RPMI8226 (cell line): ENCODE results near the gene KRT7.
"Not testable (repeated sequence)": the region's sequence is repeated elsewhere in the genome, so short reads cannot be mapped to it uniquely, and the experiment has no call there.

Source experiments
- DNase-seq: peaks from one replicate; pipeline ENCODE4 v3.0.0-alpha.2; 2015

Gene KRT7

DNA sequence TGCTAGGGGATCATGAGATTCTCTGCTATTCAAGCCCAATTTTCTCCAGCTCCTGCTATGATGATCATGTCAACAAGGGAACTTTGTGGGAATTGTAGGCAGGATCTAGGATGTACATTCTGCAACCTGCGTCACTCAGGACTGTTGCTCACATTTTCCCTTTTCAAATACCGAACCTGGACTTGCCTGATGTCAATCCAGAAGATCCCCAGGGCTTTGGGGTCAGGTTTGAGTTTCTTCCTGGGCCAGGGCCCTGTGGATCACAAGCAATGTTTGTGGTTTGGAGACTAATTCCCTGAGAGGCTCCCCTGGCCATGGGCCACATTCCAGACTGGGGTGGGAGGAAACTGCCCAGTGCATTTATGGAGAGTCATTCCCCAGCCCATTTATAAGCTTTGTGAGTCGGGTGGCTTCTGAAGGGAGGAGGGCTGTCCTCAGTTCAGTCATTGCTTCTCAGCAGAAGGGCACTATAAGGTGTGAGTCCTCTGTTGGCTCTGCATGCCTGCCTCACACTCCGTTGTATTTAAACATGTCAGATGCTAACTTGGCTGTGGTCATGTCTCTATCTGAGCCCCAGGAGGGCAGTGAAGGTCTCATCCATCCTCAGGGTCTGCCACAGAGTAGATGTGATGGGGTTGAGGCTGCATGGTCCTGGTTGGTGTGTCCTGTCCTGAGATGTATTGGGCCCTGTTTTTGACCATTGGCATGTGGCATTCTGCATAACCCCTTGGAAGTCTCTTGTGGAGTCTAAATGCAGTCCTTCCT is 47.9 kb downstream of the KRT7 start:
- DNase-seq = no peak

GRCh38 chr12:52284562-52285171 is 51.6 kb downstream of the KRT7 start:
- DNase-seq = no peak

DNA sequence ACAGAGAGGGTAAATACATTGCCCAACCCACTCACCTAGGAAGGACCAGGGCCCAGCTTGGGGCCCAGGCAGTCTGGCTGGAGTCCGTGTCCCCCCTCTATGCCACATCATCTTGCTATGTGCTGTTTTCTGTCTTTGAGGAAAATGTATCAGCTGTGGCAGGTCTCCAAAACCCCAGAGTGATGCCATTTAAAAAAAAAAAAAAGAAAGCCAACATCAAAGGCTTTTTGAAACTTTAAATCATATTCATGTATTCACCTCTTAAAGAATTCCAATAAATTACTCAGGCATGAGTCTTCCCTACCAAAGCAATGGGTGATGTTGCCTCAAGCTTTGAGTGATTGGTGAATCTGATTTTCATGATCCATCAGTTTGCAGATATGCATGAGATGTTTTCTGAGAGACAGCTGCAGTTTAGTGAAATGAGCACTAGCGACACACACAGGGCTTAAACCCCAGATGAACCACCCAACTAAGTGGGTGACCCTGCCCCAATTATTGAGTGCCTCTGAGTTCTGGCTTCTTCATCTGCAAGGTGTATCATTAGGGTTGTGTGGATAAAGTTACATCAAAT is 52.2 kb downstream of the KRT7 start:
- DNase-seq = no peak

DNA sequence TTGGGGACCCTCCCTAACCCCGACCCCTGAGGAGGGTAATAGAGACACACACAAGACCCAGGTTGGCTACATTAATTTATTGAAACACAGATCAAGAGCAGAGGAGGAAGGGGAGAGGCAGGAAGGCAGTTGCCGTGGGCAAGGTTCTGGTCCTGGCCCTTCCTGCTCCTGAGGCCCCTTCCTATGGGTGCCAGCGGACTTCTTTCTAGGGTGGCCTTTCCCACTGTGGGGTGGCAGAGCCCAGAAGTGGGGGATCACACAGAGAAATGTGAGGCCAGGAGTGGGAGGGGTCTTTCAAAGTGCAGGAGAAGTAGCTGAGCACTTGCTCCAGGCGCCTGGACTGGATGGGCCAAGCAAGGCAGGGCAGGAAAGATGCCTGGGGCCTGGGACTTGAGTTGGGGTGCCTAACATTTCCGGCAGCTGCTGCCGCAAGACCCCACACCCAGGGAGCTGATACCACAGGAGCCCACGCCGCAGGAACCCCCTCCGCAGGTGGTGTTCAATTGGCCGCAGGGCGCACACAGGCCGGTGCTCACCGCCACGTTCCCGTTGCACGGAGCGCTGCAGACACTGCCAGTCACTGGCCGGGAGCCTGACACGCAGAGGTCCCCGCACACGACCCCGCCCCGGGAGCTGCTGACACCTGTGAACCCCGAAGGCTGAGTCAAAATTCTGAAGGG is 52.9 kb downstream of the KRT7 start:
- no peak for DNase-seq

- not testable (repeated sequence) for DNase-seq
These were observed 54.1 kb downstream of the KRT7 start for GRCh38 chr12:52286857-52287785.

GRCh38 chr12:52287816-52288805 is 55.1 kb downstream of the KRT7 start:
- not testable (repeated sequence) for DNase-seq

GRCh38 chr12:52290483-52291134 is 57.6 kb downstream of the KRT7 start:
- not testable (repeated sequence) for DNase-seq

DNA sequence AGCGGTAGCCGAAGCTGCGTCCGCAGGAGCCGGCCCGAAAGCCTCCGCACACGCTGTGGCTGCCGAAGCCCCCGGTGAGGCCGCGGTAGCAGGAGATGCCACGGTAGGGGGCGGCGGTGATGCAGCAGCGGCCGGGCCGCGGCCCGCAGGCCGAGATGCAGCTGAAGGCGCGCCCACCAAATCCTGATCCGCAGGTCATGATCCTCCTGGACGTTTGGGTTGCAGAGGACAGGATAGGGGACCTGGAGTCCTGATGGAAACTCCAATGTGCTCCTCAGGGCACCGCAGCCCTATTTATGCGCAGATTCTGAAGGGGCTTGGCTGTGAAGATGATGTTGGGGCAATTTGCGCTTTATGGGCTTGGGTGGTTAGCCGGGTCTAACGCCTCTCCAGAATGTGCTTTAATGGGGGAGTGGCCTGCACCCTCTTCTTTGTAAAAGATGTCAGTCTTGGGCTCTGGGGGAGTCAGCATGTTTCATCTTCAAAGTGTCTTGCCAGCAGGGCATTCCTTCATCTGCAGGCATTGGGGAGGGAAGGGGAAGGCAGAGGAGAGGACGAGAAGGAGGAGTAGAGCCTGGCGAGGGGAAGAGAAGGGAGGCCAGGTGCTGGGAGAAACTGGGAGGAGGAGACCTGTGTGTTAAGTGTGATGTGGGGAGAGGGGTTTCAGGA is 58.4 kb downstream of the KRT7 start, which contains the start of gene KRT81:
KRT81 (minus strand) TSS at position 268 of the 669 bp plus-strand sequence; CDS start at position 199, 69 bp downstream.
- DNase-seq = no peak

GRCh38 chr12:52293926-52294325 is 60.9 kb downstream of the KRT7 start:
- peak; percentile 48 for DNase-seq

GRCh38 chr12:52294803-52295202 is 61.8 kb downstream of the KRT7 start:
- DNase-seq = no peak

DNA sequence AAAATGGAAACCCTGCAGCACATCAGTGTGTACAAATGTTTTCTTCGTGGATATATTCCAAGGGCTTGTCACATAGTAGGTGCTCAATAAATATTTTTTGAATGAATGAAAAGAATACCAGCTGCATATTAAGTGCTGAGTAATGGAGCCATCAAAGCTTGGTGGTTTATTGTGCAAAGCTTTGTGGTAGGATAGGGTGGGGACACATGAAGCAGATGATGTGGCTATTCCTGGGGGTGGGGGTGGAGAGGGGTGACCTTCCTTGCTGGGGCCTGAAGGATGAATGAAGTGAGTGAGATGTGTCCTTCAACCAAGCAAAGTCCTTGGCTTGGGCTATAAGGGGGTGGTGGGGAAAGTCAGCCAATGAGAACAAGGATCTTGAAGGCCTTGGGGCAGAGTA is 62.6 kb downstream of the KRT7 start:
- peak; percentile 75 for DNase-seq

- peak; percentile 95 for DNase-seq
These were observed 63.7 kb downstream of the KRT7 start for GRCh38 chr12:52296572-52297215.
